Right atrium auricular region (tissue), 2 donors: ENCODE results near the gene CREM. TPM values are rescaled to one million over a fixed set of nuclear protein-coding genes. Genes with fewer than 3 reads are reported as not detected.
"Not testable (repeated sequence)": the region's sequence is repeated elsewhere in the genome, so short reads cannot be mapped to it uniquely, and the experiment has no call there.

Source experiments
- DNase-seq: peaks from one replicate; pipeline ENCODE4 v3.0.0-alpha.2; 2019; ENCODE audit warnings: low spot score
- H3K27ac ChIP-seq, 2 donors: fragments of 200-600 bp; sonication (generic); 1 replicate in 1 of 2; 2 replicates in 1 of 2; pipeline ENCODE4 v1.5.1; 2016 to 2019
- H3K27me3 ChIP-seq, 2 donors: fragments of 200-600 bp; sonication (generic); one replicate each; pipeline versions ENCODE4 v1.5.1 to v1.6.0; 2017 to 2019
- H3K36me3 ChIP-seq: fragments of 200-600 bp; sonication (generic); one replicate; pipeline ENCODE4 v1.5.1; 2016
- H3K4me1 ChIP-seq, 2 donors: fragments of 200-600 bp; sonication (generic); one replicate each; pipeline versions ENCODE4 v1.5.1 to v1.6.0; 2017 to 2019
- H3K4me3 ChIP-seq, 2 donors: fragments of 200-600 bp; sonication (generic); 1 replicate in 1 of 2; 2 replicates in 1 of 2; pipeline ENCODE4 v1.5.1; 2017 to 2019; ENCODE audit warnings: mild to moderate bottlenecking in 1 of 2, moderate library complexity in 1 of 2
- H3K9me3 ChIP-seq, 2 donors: fragments of 200-600 bp; sonication (generic); one replicate each; pipeline ENCODE4 v1.5.1; 2019
- total RNA-seq, 2 donors: library from RNA; depleted of rRNA; stranded (reverse); fragments of >200 nt; gene quantifications; one replicate each; pipeline ENCODE4 v1.1.0, GENCODE V29; 2016
- TF ChIP-seq, protein P1 (sequence below), 2 donors: fragments of 200-600 bp; sonication (generic); IDR thresholded peaks; one replicate each; pipeline ENCODE4 v1.5.1; 2019; ENCODE audit warnings: antibody characterized with exemption in 2 of 2

The CREM gene
- total RNA-seq = 10 to 100 TPM; 33.4 to 39.9 TPM

- Histone ChIP-seq H3K36me3 (no peaks in the 10 kb centered on the region), H3K27me3 (no peaks in the 10 kb centered on the region), H3K4me1 (peaks cover 0 to 32% of the 10 kb centered on the region in 2 donors), H3K27ac (peak within 1 kb of the TSS; percentile 98 to 100), H3K4me3 (peak within 1 kb of the TSS; percentile 70 to 87), H3K9me3 (no peaks in the 10 kb centered on the region)
- DNase-seq = peak; percentile 98
- TF ChIP-seq, protein P1, sequence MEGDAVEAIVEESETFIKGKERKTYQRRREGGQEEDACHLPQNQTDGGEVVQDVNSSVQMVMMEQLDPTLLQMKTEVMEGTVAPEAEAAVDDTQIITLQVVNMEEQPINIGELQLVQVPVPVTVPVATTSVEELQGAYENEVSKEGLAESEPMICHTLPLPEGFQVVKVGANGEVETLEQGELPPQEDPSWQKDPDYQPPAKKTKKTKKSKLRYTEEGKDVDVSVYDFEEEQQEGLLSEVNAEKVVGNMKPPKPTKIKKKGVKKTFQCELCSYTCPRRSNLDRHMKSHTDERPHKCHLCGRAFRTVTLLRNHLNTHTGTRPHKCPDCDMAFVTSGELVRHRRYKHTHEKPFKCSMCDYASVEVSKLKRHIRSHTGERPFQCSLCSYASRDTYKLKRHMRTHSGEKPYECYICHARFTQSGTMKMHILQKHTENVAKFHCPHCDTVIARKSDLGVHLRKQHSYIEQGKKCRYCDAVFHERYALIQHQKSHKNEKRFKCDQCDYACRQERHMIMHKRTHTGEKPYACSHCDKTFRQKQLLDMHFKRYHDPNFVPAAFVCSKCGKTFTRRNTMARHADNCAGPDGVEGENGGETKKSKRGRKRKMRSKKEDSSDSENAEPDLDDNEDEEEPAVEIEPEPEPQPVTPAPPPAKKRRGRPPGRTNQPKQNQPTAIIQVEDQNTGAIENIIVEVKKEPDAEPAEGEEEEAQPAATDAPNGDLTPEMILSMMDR (IDR thresholded peaks at IDR 0.05) = peak; percentile 92 to 94
Observed at GRCh38 chr10:35126530-35127288, at the start of gene CREM. Gene CREM (plus strand): TSS chr10:35126846. CDS start chr10:35137836, 10,990 bp downstream.

- Histone ChIP-seq H3K4me3 (no peak overlapping the region), H3K27ac (no peak overlapping the region), H3K36me3 (no peaks in the 10 kb centered on the region), H3K4me1 (no peaks in the 10 kb centered on the region), H3K9me3 (no peaks in the 10 kb centered on the region), H3K27me3 (no peaks in the 10 kb centered on the region)
- no peak for DNase-seq
- TF ChIP-seq, protein P1 (IDR thresholded peaks at IDR 0.05) = no peak
Observed at GRCh38 chr10:35079265-35079664, 47.4 kb upstream of the CREM start.

GRCh38 chr10:35079763-35080162, 46.9 kb upstream of the CREM start:
- DNase-seq = no peak
- Histone ChIP-seq H3K9me3 (no peaks in the 10 kb centered on the region), H3K4me3 (no peak overlapping the region), H3K27me3 (no peaks in the 10 kb centered on the region), H3K36me3 (no peaks in the 10 kb centered on the region), H3K4me1 (no peaks in the 10 kb centered on the region), H3K27ac (no peak overlapping the region)
- TF ChIP-seq, protein P1 (IDR thresholded peaks at IDR 0.05) = no peak

- not testable (repeated sequence) for H3K9me3 ChIP-seq, H3K4me3 ChIP-seq, H3K36me3 ChIP-seq, H3K4me1 ChIP-seq, DNase-seq, H3K27me3 ChIP-seq, H3K27ac ChIP-seq
Observed at GRCh38 chr10:35080261-35080660, 46.4 kb upstream of the CREM start.

DNA sequence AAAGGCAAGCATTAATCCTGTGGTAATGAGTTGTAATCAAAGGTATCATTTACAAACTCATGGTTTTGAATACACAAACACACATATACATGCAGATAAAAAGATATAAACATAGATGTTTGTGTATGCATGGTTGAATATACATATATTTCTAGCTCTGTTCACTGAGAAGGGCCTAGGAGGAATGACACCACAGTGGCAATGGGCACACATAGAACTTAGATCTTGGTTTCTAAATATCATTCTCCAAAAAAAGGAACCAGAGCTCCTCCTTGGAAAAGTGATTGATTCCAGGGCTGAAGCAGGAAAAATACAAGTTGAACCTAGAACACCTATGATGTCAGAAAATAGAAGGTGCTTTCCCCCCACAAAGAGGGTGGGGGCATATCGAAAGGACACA, 43.4 kb upstream of the CREM start:
- no peak for DNase-seq
- H3K4me3 ChIP-seq = no peak overlapping the region
- no peaks in the 10 kb centered on the region for H3K27me3 ChIP-seq

DNA sequence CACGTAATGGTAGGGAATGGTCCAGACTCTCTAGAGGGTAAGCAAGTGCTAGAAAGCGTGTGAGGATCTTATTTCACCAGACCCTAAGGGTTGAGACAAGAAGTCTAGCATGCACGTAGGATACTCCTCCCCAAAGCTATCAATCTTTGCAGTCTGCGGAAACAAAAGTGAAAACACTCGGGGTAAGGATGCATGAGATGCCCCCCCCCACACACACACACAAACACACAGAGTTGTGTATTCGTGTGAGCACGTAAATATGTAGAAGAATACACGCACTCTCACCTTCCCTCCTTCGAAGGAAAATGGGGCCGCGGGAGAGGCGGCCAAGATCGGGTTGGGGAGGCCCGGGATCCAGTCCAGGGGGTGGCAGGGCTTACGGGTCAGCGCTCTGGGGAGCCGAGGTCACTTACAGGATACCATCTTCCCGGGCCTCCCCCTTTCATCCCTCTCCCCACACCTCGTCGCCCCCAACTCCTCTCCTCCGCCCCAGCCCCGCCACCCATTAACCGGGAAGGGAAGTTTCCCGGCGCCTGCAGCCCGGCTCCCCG, 37.0 kb upstream of the CREM start:
- Histone ChIP-seq H3K27ac (peak overlapping the region; percentile 94), H3K36me3 (no peaks in the 10 kb centered on the region), H3K27me3 (no peaks in the 10 kb centered on the region), H3K9me3 (no peaks in the 10 kb centered on the region), H3K4me1 (peaks cover 0 to 40% of the 10 kb centered on the region in 2 donors), H3K4me3 (peak overlapping the region; percentile 68 to 88)
- DNase-seq = no peak
- TF ChIP-seq, protein P1 (IDR thresholded peaks at IDR 0.05) = no peak

More for the DNA sequence above, 43.4 kb upstream of the CREM start:
- Histone ChIP-seq H3K4me1 (peaks cover 0 to 19% of the 10 kb centered on the region in 2 donors), H3K36me3 (no peaks in the 10 kb centered on the region), H3K27ac (no peak overlapping the region), H3K9me3 (no peaks in the 10 kb centered on the region)
- TF ChIP-seq, protein P1 (IDR thresholded peaks at IDR 0.05) = no peak
